ENCODE data around the gene MAGEF1. TPM values are rescaled to one million over a fixed set of nuclear protein-coding genes. Genes with fewer than 3 reads are reported as not detected.

MAGEF1 gene
- total and polyA plus RNA-seq, 2 experiments from 2014 or later: 66.5 to 88.7 TPM

- no peak overlapping the region for H3K4me2 ChIP-seq
- Mint-ChIP-seq H3K27ac (no peak overlapping the region), H3K4me1 (peaks cover 34% of the 10 kb centered on the region), H3K9me3 (no peaks in the 10 kb centered on the region; the same call in 2 of the 3 replicates), H3K36me3 (ENCODE audit: low read depth) (no peaks in the 10 kb centered on the region; the same call in 2 of the 3 replicates), H3K27me3 (ENCODE audit: insufficient read depth, low read depth, poor library complexity) (peaks cover 12% of the 10 kb centered on the region), H3K4me3 (no peak overlapping the region; the same call in 2 of the 3 replicates)
- TF ChIP-seq EZH2phosphoT487 (IDR thresholded peaks at IDR 0.05; ENCODE audit: unreplicated experiment) (no peak), ZNF114 (CRISPR knock-in tag; IDR thresholded peaks at IDR 0.05) (no peak)
- H3K36me3 ChIP-seq (ENCODE audit: insufficient read depth): no peaks in the 10 kb centered on the region
- H3K4me1 ChIP-seq (ENCODE audit: insufficient read depth): peaks cover 15% of the 10 kb centered on the region
- no peak for ATAC-seq
- H2AFZ ChIP-seq: no peak overlapping the region
- DNase-seq (ENCODE audit: low spot score): no peak
- no peak overlapping the region for H3K4me3 ChIP-seq
- H4K20me1 ChIP-seq (replicated peaks; ENCODE audit: insufficient read depth): no peaks in the 10 kb centered on the region
- no peaks in the 10 kb centered on the region for H3K27me3 ChIP-seq (ENCODE audit: insufficient read depth)
- H3F3A ChIP-seq (replicated peaks; ENCODE audit: low read depth): 0 out of 2 replicates have a peak, but pooled peaks cover 4% of the 10 kb centered on the region
- H3K27ac ChIP-seq (ENCODE audit: low read depth): no peak overlapping the region
- H3K79me2 ChIP-seq (replicated peaks; ENCODE audit: insufficient read depth): no peaks in the 10 kb centered on the region
- H3K9me2 ChIP-seq (ENCODE audit: insufficient read depth): no peaks in the 10 kb centered on the region
These were observed 48.6 kb upstream of the MAGEF1 start for GRCh38 chr3:184760337-184761074.

GRCh38 chr3:184759666-184760200 lies 47.9 kb upstream of the MAGEF1 start:
- Histone ChIP-seq H3K36me3 (ENCODE audit: insufficient read depth) (no peaks in the 10 kb centered on the region), H3K27me3 (ENCODE audit: insufficient read depth) (no peaks in the 10 kb centered on the region), H2AFZ (no peak overlapping the region), H3K79me2 (replicated peaks; ENCODE audit: insufficient read depth) (no peaks in the 10 kb centered on the region), H3K4me3 (no peak overlapping the region), H3K4me2 (no peak overlapping the region), H3K27ac (ENCODE audit: low read depth) (no peak overlapping the region), H3K9me2 (ENCODE audit: insufficient read depth) (no peaks in the 10 kb centered on the region), H3K4me1 (ENCODE audit: insufficient read depth) (peaks cover 15% of the 10 kb centered on the region), H4K20me1 (replicated peaks; ENCODE audit: insufficient read depth) (no peaks in the 10 kb centered on the region), H3F3A (replicated peaks; ENCODE audit: low read depth) (0 out of 2 replicates have a peak, but pooled peaks cover 4% of the 10 kb centered on the region)
- Mint-ChIP-seq H3K27me3 (ENCODE audit: insufficient read depth, low read depth, poor library complexity) (peaks cover 12% of the 10 kb centered on the region), H3K36me3 (ENCODE audit: low read depth) (no peaks in the 10 kb centered on the region; the same call in 2 of the 3 replicates), H3K4me3 (no peak overlapping the region), H3K9me3 (no peaks in the 10 kb centered on the region; the same call in 2 of the 3 replicates), H3K4me1 (peaks cover 34% of the 10 kb centered on the region), H3K27ac (no peak overlapping the region)
- DNase-seq (ENCODE audit: low spot score) (no peak), ATAC-seq (no peak)
- TF ChIP-seq EZH2 (IDR thresholded peaks at IDR 0.05; ENCODE audit: low read depth, unreplicated experiment): no peak
- no peak for TF ChIP-seq STAT1 (IDR thresholded peaks at IDR 0.05; ENCODE audit: unreplicated experiment)
- no peak for TF ChIP-seq ZNF331 (CRISPR knock-in tag; IDR thresholded peaks at IDR 0.05; ENCODE audit: low read depth)
- TF ChIP-seq REST (IDR thresholded peaks at IDR 0.05; ENCODE audit: unreplicated experiment): no peak
- TF ChIP-seq ZNF462 (CRISPR knock-in tag; IDR thresholded peaks at IDR 0.05): no peak
- no peak for TF ChIP-seq ETS1 (IDR thresholded peaks at IDR 0.05)
- TF ChIP-seq EZH2phosphoT487 (IDR thresholded peaks at IDR 0.05; ENCODE audit: unreplicated experiment): no peak
- no peak for TF ChIP-seq NANOG (IDR thresholded peaks at IDR 0.05; ENCODE audit: borderline replicate concordance)
- TF ChIP-seq POLR2AphosphoS5 (IDR thresholded peaks at IDR 0.05; ENCODE audit: low read depth): no peak
